ENCODE results near the gene USP31. TPM values are rescaled to one million over a fixed set of nuclear protein-coding genes. Genes with fewer than 3 reads are reported as not detected.

Gene USP31
- polyA plus RNA-seq, 2 of the 4 experiments (the other 2 are of a cell fraction), result 8.3 to 18.0 TPM

DNA sequence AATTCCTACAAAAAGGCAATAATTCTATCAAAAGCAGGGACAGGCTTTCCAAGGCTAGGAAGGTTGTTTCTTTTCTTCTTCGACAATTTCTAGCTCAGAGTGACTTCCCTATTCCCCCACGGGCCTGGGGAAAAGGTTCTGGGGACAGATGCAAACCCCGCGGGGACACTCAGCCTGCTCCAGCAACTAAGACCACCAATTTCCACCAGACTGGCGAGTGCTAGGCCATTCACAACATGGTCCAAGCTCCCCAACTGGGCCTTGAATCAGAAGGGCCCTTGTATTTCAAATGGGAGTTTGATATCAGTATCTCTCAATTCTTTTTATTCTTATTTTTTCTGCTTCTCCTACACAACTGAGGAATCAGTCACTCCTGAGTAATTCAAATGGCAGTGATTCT lies 86.7 kb downstream of the USP31 start:
- H3K4me1 ChIP-seq, result peaks cover 7% of the 10 kb centered on the region; the same call in 2 of the 3 replicates
- DNase-seq (ENCODE audit: low read depth in 1 of 2, low spot score in 1 of 2), result no peak
- no peak for FAIRE-seq
- TF ChIP-seq KDM1A (IDR thresholded peaks at IDR 0.05; ENCODE audit: low read depth) (no peak), CHD4 (IDR thresholded peaks at IDR 0.05; ENCODE audit: borderline replicate concordance) (no peak), KDM5A (IDR thresholded peaks at IDR 0.05) (no peak), ZSCAN20 (CRISPR knock-in tag; IDR thresholded peaks at IDR 0.05) (no peak), GATA3 (IDR thresholded peaks at IDR 0.05; ENCODE audit: borderline replicate concordance) (no peak), CEBPB (IDR thresholded peaks at IDR 0.05) (no peak)
- peak overlapping the region in 1 of 2 experiments; percentile 48; a peak in 2 of 6 replicates for H3K27ac ChIP-seq
- 92% methylated on average over 5 of the region's 5 CpGs for WGBS (ENCODE audit: missing lambda C conversion rate)
- ChIA-PET CTCF (interaction anchor here (0.9 to 2.1 kb wide), 8 partner anchors 9 to 371 kb away, joined by 3 to 6 read pairs (median 4); no protein-coding TSS in a partner anchor), POLR2A (no interaction called here)
- ATAC-seq, result no peak
- no peaks in the 10 kb centered on the region for H3K9me3 ChIP-seq
- no peak overlapping the region for H3K4me3 ChIP-seq
- no peak overlapping the region for H3K4me2 ChIP-seq

GRCh38 chr16:23061669-23062068 lies 87.6 kb downstream of the USP31 start:
- 51% methylated on average over 7 of the region's 7 CpGs for WGBS (ENCODE audit: missing lambda C conversion rate)
- CTCF ChIA-PET, result interaction anchor here (1.1 to 2.6 kb wide), 4 partner anchors 10 to 162 kb away, joined by 3 to 25 read pairs (median 10); no protein-coding TSS in a partner anchor

GRCh38 chr16:23060458-23061320 lies 88.6 kb downstream of the USP31 start:
- FAIRE-seq (no peak), ATAC-seq (peak; percentile 89 to 93), DNase-seq (ENCODE audit: low read depth in 1 of 2, low spot score in 1 of 2) (peak; percentile 73 to 78)
- Histone ChIP-seq H3K9me3 (0 out of 3 replicates have a peak, but pooled peaks cover 14% of the 10 kb centered on the region), H3K4me3 (no peak overlapping the region), H3K27ac (no peak overlapping the region), H3K4me1 (peaks cover 7% of the 10 kb centered on the region; the same call in 2 of the 3 replicates), H3K4me2 (no peak overlapping the region)
- ChIA-PET CTCF (interaction anchor here (0.6 to 3.0 kb wide), 18 partner anchors 8 to 1505 kb away, joined by 3 to 25 read pairs (median 3); partner anchors contain the start of gene USP31), POLR2A (no interaction called here)
- 19% methylated on average over 9 of the region's 9 CpGs for WGBS (ENCODE audit: missing lambda C conversion rate)
- TF ChIP-seq, protein P1, sequence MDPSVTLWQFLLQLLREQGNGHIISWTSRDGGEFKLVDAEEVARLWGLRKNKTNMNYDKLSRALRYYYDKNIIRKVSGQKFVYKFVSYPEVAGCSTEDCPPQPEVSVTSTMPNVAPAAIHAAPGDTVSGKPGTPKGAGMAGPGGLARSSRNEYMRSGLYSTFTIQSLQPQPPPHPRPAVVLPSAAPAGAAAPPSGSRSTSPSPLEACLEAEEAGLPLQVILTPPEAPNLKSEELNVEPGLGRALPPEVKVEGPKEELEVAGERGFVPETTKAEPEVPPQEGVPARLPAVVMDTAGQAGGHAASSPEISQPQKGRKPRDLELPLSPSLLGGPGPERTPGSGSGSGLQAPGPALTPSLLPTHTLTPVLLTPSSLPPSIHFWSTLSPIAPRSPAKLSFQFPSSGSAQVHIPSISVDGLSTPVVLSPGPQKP (IDR thresholded peaks at IDR 0.05; ENCODE audit: low read depth, low read length), result no peak
- TF ChIP-seq SMC3 (IDR thresholded peaks at IDR 0.05) (peak; percentile 71), HEYL (CRISPR knock-in tag; IDR thresholded peaks at IDR 0.05) (no peak), ZNF302 (CRISPR knock-in tag; IDR thresholded peaks at IDR 0.05) (no peak), USF2 (IDR thresholded peaks at IDR 0.05) (0 out of 2 replicates have a peak, but pooled peaks have one; percentile 14), RAD21 (conservative IDR thresholded peaks at IDR 0.05 in 1 of 2, IDR thresholded peaks at IDR 0.05 in 1 of 2) (peak; percentile 74 to 77), POLR2AphosphoS2 (conservative IDR thresholded peaks at IDR 0.05; ENCODE audit: low read length) (no peak), HMGXB4 (CRISPR knock-in tag; IDR thresholded peaks at IDR 0.05; ENCODE audit: borderline replicate concordance) (no peak), CHD2 (IDR thresholded peaks at IDR 0.05; ENCODE audit: low read length, partially characterized antibody) (no peak)

More at GRCh38 chr16:23061669-23062068, 87.6 kb downstream of the USP31 start:
- no peak overlapping the region for H3K4me3 ChIP-seq
- H3K4me2 ChIP-seq, result 0 out of 3 replicates have a peak overlapping the region, but pooled peaks have one; percentile 1
- POLR2A ChIA-PET, result no interaction called here
- H3K9me3 ChIP-seq, result 0 out of 3 replicates have a peak, but pooled peaks cover 8% of the 10 kb centered on the region
- peaks cover 7% of the 10 kb centered on the region; the same call in 2 of the 3 replicates for H3K4me1 ChIP-seq
- ATAC-seq, result no peak; a peak in 1 of 6 replicates
- FAIRE-seq, result no peak
- peak overlapping the region in 1 of 2 experiments; percentile 35; a peak in 1 of 6 replicates for H3K27ac ChIP-seq
- DNase-seq (ENCODE audit: low read depth in 1 of 2, low spot score in 1 of 2), result no peak
- no peak for TF ChIP-seq PBX3 (IDR thresholded peaks at IDR 0.05)
- no peak for TF ChIP-seq SREBF2 (IDR thresholded peaks at IDR 0.05)
- no peak for TF ChIP-seq TP53 (CRISPR knock-in tag; IDR thresholded peaks at IDR 0.05)
- no peak for TF ChIP-seq FOSL2 (IDR thresholded peaks at IDR 0.05)
- no peak for TF ChIP-seq FOSL2 (CRISPR knock-in tag; IDR thresholded peaks at IDR 0.05)
- TF ChIP-seq, protein P2, sequence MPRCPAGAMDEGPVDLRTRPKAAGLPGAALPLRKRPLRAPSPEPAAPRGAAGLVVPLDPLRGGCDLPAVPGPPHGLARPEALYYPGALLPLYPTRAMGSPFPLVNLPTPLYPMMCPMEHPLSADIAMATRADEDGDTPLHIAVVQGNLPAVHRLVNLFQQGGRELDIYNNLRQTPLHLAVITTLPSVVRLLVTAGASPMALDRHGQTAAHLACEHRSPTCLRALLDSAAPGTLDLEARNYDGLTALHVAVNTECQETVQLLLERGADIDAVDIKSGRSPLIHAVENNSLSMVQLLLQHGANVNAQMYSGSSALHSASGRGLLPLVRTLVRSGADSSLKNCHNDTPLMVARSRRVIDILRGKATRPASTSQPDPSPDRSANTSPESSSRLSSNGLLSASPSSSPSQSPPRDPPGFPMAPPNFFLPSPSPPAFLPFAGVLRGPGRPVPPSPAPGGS (IDR thresholded peaks at IDR 0.05), result no peak
- TF ChIP-seq CHD2 (IDR thresholded peaks at IDR 0.05; ENCODE audit: low read length, partially characterized antibody), result no peak
- no peak for TF ChIP-seq EP300 (IDR thresholded peaks at IDR 0.05)
- TF ChIP-seq ZFP36 (IDR thresholded peaks at IDR 0.05; ENCODE audit: borderline replicate concordance, partially characterized antibody), result no peak
- TF ChIP-seq HDAC2 (IDR thresholded peaks at IDR 0.05), result no peak
- no peak for TF ChIP-seq CEBPB (IDR thresholded peaks at IDR 0.05)
- no peak for TF ChIP-seq FOSB (CRISPR knock-in tag; IDR thresholded peaks at IDR 0.05)
- TF ChIP-seq HEYL (CRISPR knock-in tag; IDR thresholded peaks at IDR 0.05), result no peak
- TF ChIP-seq POLR2AphosphoS2 (conservative IDR thresholded peaks at IDR 0.05; ENCODE audit: low read length), result no peak
- no peak for TF ChIP-seq TFCP2L1 (CRISPR knock-in tag; IDR thresholded peaks at IDR 0.05)

Data from A549 (cell line).